Activated CD4-positive, CD25-positive, alpha-beta regulatory T cell (primary cell): ENCODE results near the gene FYCO1.
"Not testable (repeated sequence)": the region's sequence is repeated elsewhere in the genome, so short reads cannot be mapped to it uniquely, and the experiment has no call there.

Experiments
- DNase-seq, 4 experiments: peaks; one replicate each; lab custom pipeline; 2025; lab: John Stamatoyannopoulos, UW

The FYCO1 gene

DNA sequence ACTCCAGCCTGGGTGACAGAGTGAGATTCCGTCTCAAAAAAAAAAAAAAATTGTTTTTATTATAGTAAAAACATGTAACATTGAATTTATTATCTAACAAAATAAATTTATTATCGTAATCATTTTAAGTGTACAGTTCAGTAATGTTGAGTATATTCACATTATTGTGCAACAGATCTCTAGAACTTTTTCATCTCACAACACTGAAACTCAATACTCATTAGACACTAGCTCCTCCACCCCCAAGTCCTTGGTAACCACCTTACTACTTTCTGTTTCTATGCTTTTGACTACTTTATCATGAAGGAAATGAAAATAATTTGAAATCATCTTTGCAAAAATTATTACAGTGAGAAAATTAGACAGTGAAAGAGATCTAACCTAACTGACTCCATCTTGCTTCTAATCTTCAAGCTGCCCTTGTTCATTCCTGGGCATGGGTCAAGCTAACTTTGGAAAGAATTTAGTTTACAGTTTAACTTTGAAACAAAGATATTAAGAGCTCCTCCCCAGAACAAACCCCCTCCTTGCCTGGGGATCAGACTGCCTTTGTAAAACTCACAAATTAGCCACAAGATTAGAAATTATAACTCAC is 15.0 kb upstream of the FYCO1 start:
- DNase-seq = no peak

GRCh38 chr3:46008058-46008457 is 12.4 kb upstream of the FYCO1 start:
- DNase-seq = no peak

DNA sequence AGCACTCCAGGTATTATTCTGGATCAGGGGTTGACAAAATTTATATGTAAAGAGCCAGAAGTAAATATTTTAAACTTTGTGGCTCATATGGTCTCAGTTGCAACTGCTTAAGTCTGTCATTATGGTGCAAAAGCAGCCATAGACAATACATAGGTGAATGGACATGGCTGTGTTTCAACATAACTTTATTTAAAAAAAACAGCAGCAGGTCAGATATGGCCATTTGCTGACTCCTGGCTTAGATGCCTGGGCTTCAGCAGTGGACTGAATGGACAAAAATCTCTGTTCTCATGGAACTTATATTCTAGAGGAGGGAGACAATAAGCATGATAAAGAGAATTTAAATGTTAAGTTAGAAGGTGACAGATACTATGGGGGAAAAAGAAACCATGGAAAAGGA is 11.7 kb upstream of the FYCO1 start:
- no peak for DNase-seq

GRCh38 chr3:46006238-46007032 is 10.8 kb upstream of the FYCO1 start:
- DNase-seq = no peak

- not testable (repeated sequence) for DNase-seq
Measured at GRCh38 chr3:46003706-46004105, 8.1 kb upstream of the FYCO1 start.

DNA sequence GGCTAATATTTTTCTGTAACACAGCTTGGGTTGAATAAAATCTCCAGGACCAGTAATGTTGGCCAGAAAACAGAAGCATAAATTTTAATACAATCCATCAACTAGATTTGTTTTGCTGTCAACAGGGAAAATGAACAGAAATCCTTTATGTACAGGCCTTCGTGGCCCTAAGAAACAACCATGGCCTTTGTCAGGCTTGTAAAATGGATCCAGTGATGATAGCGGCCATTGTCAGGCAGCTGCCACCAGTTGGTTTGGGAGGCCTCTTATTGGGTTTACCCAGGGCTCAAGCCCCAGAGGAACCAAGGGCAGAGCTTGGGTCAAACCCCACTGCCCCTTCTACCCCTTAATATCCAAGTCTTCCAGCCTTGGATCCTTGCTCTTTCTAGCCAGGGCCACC is 5.6 kb upstream of the FYCO1 start:
- no peak for DNase-seq

- no peak for DNase-seq
Measured at GRCh38 chr3:45997942-45998341, 2.3 kb upstream of the FYCO1 start.

DNA sequence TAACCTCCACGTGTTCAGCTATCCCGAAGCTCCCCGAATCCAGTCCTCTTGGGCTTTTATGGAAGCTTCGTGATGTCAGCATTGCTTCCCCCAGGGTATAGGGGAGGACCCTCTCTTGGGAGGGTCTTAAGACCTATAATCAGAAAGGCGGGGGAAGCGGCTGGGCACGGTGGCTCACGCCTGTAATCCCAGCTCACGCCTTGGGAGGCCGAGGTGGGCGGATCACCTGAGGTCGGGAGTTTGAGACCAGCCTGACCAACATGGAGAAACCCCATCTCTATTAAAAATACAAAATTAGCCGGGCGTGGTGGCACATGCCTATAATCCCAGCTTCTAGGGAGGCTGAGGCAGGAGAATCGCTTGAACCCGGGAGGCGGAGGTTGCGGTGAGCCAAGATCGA is 1.9 kb upstream of the FYCO1 start:
- not testable (repeated sequence) for DNase-seq

- DNase-seq = peak in 1 of 4 experiments; percentile 22
Measured at GRCh38 chr3:45994419-45995235, 997 bp downstream of the FYCO1 start.

DNA sequence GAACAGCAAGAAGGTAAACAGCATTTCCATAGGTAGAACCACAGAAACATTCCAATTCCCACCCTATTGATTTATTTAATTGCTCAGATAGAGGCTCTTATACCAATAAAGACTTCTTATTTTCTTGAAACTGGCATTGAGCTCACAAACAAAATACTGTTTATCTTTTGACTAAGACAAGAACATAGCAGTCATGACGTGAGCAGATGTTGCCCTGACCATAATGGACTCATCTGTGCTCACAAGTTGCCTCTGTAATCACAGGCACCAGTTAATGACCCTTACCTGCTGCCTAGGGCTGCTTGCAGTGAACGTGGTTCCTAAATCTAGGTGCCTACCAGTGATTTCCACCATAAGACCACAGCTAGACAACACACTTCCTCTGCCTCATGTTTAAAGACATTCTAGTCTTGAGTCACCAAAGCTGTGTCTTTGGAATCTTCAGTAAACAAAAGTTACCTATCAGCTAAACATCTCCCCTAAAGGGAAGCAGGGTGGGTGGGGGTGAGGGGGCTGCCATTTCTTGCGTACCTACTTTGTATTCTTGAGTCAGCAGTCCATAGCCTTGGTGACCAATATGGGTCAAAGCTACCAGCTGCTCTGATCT is 2.1 kb downstream of the FYCO1 start:
- DNase-seq = no peak

GRCh38 chr3:45992821-45993221 is 2.8 kb downstream of the FYCO1 start:
- DNase-seq = no peak

DNA sequence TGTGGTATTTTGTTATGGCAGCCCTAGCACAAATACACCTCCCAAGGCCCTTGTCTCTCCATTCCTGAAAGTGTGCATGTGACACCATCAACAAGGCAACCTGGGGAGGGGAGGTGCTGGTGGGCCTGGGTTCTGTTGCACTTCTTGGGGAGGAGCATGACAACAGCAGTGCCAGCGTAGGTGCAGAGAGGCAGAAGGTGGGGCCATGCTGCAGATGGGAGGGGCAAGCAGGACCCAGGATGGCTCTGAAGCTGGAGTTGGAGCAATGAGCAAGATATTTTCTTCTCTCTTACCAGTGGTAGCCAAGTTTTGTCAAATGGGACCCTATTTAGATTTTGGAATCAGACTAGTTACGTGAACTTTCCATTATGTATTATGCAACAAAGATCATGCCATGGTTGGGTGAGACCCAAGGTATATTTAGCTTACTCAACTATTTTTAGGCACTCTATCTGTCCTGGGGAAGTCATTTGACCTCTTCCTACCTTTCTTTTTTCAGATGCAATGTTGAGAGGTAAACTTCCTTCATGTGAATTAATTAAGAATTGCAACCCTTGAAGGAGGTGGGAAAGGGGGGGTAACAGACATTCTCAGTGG is 3.4 kb downstream of the FYCO1 start:
- DNase-seq = no peak

DNA sequence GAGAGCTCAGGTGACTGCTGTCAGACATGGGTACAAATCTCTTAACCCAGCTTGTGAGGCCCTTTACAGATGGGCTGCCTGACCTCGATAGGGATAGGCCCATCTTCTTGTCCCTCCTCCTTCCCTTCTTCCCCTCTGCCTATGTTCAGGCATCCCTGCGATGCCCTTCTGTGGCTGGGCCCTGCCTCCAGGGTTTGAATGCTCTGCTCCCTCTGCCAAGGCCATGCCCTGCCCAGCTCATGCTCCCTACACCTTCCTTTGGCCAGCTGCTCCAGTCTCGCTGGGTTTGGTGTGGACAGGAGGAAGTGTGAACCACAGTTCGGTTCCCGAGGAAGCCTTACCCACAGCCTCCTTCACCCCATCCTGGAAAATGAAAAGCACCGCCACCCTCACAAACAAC is 4.3 kb downstream of the FYCO1 start:
- no peak for DNase-seq

DNA sequence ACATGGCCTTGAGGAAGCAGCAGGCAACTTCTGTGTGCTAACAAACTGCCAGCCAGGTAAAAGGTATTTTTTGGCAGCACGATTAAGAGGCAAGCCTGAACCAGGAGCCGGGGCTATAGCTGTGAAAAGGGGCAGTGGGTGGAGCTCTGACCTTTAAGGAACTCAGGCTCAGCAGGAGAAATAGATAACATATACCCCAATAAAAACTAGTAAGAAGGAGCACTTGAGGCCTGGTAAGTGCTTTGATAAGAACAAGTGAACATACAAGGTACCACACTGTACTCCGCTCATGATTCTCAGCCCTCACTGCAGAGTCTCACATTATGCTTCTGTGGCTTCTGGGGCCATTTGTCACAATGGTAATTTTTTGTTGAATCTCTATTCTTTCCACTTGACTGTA is 5.4 kb downstream of the FYCO1 start:
- DNase-seq = no peak

- no peak for DNase-seq
Measured at GRCh38 chr3:45988804-45989203, 6.8 kb downstream of the FYCO1 start.

DNA sequence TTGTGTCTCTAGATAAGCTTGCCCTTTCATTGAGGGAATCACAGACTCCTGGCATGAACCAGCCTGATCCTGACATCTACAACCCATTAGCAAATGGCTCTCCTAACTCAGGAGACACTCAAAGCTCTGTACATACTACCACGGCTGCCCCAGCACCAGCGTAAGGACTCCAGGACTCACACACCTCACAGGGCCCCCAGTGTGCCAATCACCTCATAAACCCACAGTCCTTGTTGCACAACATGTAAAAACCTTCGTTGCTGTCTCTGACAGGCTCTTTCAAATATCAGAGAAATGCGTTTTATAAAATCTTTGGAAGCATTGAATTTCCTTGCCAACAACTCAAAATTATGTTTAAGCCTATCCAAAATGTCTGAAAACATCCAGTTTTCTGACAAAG is 7.3 kb downstream of the FYCO1 start:
- no peak for DNase-seq

- no peak for DNase-seq
Measured at GRCh38 chr3:45987368-45988291, 8.0 kb downstream of the FYCO1 start.

GRCh38 chr3:45986303-45986982 is 9.2 kb downstream of the FYCO1 start:
- DNase-seq = no peak

- no peak for DNase-seq
Measured at GRCh38 chr3:45985532-45986302, 9.9 kb downstream of the FYCO1 start.
